ENCODE data around the gene RBM10. TPM values are rescaled to one million over a fixed set of nuclear protein-coding genes. Genes with fewer than 3 reads are reported as not detected.
"Not testable (repeated sequence)": the region's sequence is repeated elsewhere in the genome, so short reads cannot be mapped to it uniquely, and the experiment has no call there.

RBM10 gene
- 10 to 100 TPM; 37.3 to 60.3 (median 55.8) TPM for total RNA-seq
- 34.9 TPM for total RNA-seq (2013)
- total RNA-seq, result 68.5 to 156 (median 99.1) reads per million in 29 experiments

GRCh38 chrX:47144626-47145394 is at the start of gene RBM10, which contains the start of gene NDUFB11:
Gene RBM10 (plus strand): TSS chrX:47145221. CDS start chrX:47147482, 2,261 bp downstream.
Gene NDUFB11 (minus strand): TSS chrX:47144702. CDS start chrX:47144679, 23 bp downstream.
- peak within 1 kb of the TSS; percentile 74 to 92 for H3K4me3 ChIP-seq (ENCODE audit: control insufficient read depth in 1 of 2, extremely low read depth in 1 of 2, low read length in 1 of 2)
- Mint-ChIP-seq H3K4me3 (peak within 1 kb of the TSS; percentile 95 to 99 (median 97)), H3K4me1 (peaks cover 26 to 43% (median 33%) of the 10 kb centered on the region in 3 donors), H3K9me3 (no peaks in the 10 kb centered on the region), H3K27ac (peak within 1 kb of the TSS; percentile 96 to 97), H3K27me3 (peaks cover 0 to 6% of the 10 kb centered on the region in 2 donors), H3K36me3 (peaks cover 24% of the 10 kb centered on the region)
- CTCF ChIA-PET, result interaction anchor here in 1 of 2 donors (0.6 to 1.4 kb wide), 6 partner anchors 15 to 386 kb away, joined by 3 to 7 read pairs (median 5); partner anchors contain the start of gene SLC9A7
- H3K27ac ChIP-seq (ENCODE audit: low read length), result peak within 1 kb of the TSS; percentile 92
- ATAC-seq (replicated peaks in 1 of 4), result peak; percentile 88 to 92 (median 91)
- 0% methylated on average over 21 of the region's 54 CpGs for WGBS (ENCODE audit: insufficient coverage)
- POLR2A ChIA-PET, result interaction anchor here in 1 of 2 donors (0.6 to 1.3 kb wide), 4 partner anchors 73 to 505 kb away, joined by 4 to 13 read pairs (median 5); partner anchors contain the start of gene ELK1
- peaks cover 0 to 12% of the 10 kb centered on the region in 2 donors for H3K36me3 ChIP-seq (ENCODE audit: control insufficient read depth in 2 of 2, extremely low read depth in 1 of 2, insufficient read depth in 1 of 2, low read length in 1 of 2)
- H3K27me3 ChIP-seq (replicated peaks in 1 of 2; ENCODE audit: control insufficient read depth in 2 of 2, extremely low read depth in 1 of 2, insufficient read depth in 2 of 2, low read length in 1 of 2), result no peaks in the 10 kb centered on the region
- no peaks in the 10 kb centered on the region for H3K9me3 ChIP-seq
- H3K4me1 ChIP-seq (ENCODE audit: control insufficient read depth in 1 of 2, extremely low read depth in 1 of 2, insufficient read depth in 2 of 2, low read length in 2 of 2), result peaks cover 3 to 35% of the 10 kb centered on the region in 2 experiments
- DNase-seq, result peak; percentile 65 to 91 (median 84)

- WGBS (ENCODE audit: insufficient coverage), result no CpG with 5 or more reads among the region's 4 CpGs
- H3K27ac Mint-ChIP-seq, result no peak overlapping the region
- no peaks in the 10 kb centered on the region for H3K4me1 Mint-ChIP-seq
- peaks cover 0 to 12% of the 10 kb centered on the region in 2 donors for H3K27me3 Mint-ChIP-seq
- no peak overlapping the region for H3K4me3 Mint-ChIP-seq
- Histone ChIP-seq H3K36me3 (ENCODE audit: control insufficient read depth in 2 of 2, extremely low read depth in 1 of 2, insufficient read depth in 1 of 2, low read length in 1 of 2) (no peaks in the 10 kb centered on the region), H3K4me3 (ENCODE audit: control insufficient read depth in 1 of 2, extremely low read depth in 1 of 2, low read length in 1 of 2) (no peak overlapping the region), H3K9me3 (no peaks in the 10 kb centered on the region), H3K4me1 (ENCODE audit: control insufficient read depth in 1 of 2, extremely low read depth in 1 of 2, insufficient read depth in 2 of 2, low read length in 2 of 2) (no peaks in the 10 kb centered on the region), H3K27me3 (replicated peaks in 1 of 2; ENCODE audit: control insufficient read depth in 2 of 2, extremely low read depth in 1 of 2, insufficient read depth in 2 of 2, low read length in 1 of 2) (peaks cover 0 to 3% of the 10 kb centered on the region in 2 experiments), H3K27ac (ENCODE audit: low read length) (no peak overlapping the region)
- ATAC-seq (replicated peaks in 1 of 4), result no peak
- H3K9me3 Mint-ChIP-seq, result no peaks in the 10 kb centered on the region
- no peak for DNase-seq
- POLR2A ChIA-PET, result interaction anchor here in 1 of 2 donors (0.6 kb wide), 1 partner anchor 596 kb away, joined by 3 read pairs; no protein-coding TSS in a partner anchor
- H3K36me3 Mint-ChIP-seq, result no peaks in the 10 kb centered on the region
- CTCF ChIA-PET, result no interaction called here
These were observed 48.0 kb upstream of the RBM10 start for GRCh38 chrX:47097018-47097417.

GRCh38 chrX:47098338-47099094 is 46.5 kb upstream of the RBM10 start:
- Mint-ChIP-seq H3K27me3 (peaks cover 0 to 12% of the 10 kb centered on the region in 2 donors), H3K36me3 (no peaks in the 10 kb centered on the region), H3K27ac (no peak overlapping the region), H3K4me3 (no peak overlapping the region), H3K9me3 (no peaks in the 10 kb centered on the region), H3K4me1 (no peaks in the 10 kb centered on the region)
- peaks cover 0 to 3% of the 10 kb centered on the region in 2 experiments for H3K27me3 ChIP-seq (replicated peaks in 1 of 2; ENCODE audit: control insufficient read depth in 2 of 2, extremely low read depth in 1 of 2, insufficient read depth in 2 of 2, low read length in 1 of 2)
- no CpG with 5 or more reads among the region's 2 CpGs for WGBS (ENCODE audit: insufficient coverage)
- H3K4me3 ChIP-seq (ENCODE audit: control insufficient read depth in 1 of 2, extremely low read depth in 1 of 2, low read length in 1 of 2), result no peak overlapping the region
- no peaks in the 10 kb centered on the region for H3K4me1 ChIP-seq (ENCODE audit: control insufficient read depth in 1 of 2, extremely low read depth in 1 of 2, insufficient read depth in 2 of 2, low read length in 2 of 2)
- H3K9me3 ChIP-seq, result no peaks in the 10 kb centered on the region
- ATAC-seq (replicated peaks in 1 of 4), result no peak
- H3K36me3 ChIP-seq (ENCODE audit: control insufficient read depth in 2 of 2, extremely low read depth in 1 of 2, insufficient read depth in 1 of 2, low read length in 1 of 2), result no peaks in the 10 kb centered on the region
- CTCF ChIA-PET, result no interaction called here
- no peak overlapping the region for H3K27ac ChIP-seq (ENCODE audit: low read length)
- POLR2A ChIA-PET, result no interaction called here
- no peak for DNase-seq

GRCh38 chrX:47101206-47101605 is 43.8 kb upstream of the RBM10 start:
- peaks cover 0 to 13% of the 10 kb centered on the region in 2 donors for H3K27me3 Mint-ChIP-seq
- no CpG with 5 or more reads among the region's 4 CpGs for WGBS (ENCODE audit: insufficient coverage)

GRCh38 chrX:47110936-47111615 is 33.9 kb upstream of the RBM10 start:
- H3K27ac Mint-ChIP-seq; CTCF ChIA-PET; H3K4me1 ChIP-seq (ENCODE audit: control insufficient read depth in 1 of 2, extremely low read depth in 1 of 2, insufficient read depth in 2 of 2, low read length in 2 of 2); H3K36me3 Mint-ChIP-seq; H3K4me3 ChIP-seq (ENCODE audit: control insufficient read depth in 1 of 2, extremely low read depth in 1 of 2, low read length in 1 of 2); H3K27me3 Mint-ChIP-seq; H3K27me3 ChIP-seq (replicated peaks in 1 of 2; ENCODE audit: control insufficient read depth in 2 of 2, extremely low read depth in 1 of 2, insufficient read depth in 2 of 2, low read length in 1 of 2); H3K4me1 Mint-ChIP-seq; H3K36me3 ChIP-seq (ENCODE audit: control insufficient read depth in 2 of 2, extremely low read depth in 1 of 2, insufficient read depth in 1 of 2, low read length in 1 of 2); H3K9me3 Mint-ChIP-seq; ATAC-seq (replicated peaks in 1 of 4); H3K4me3 Mint-ChIP-seq; DNase-seq; H3K9me3 ChIP-seq; H3K27ac ChIP-seq (ENCODE audit: low read length); POLR2A ChIA-PET: not testable (repeated sequence)
- no CpG with 5 or more reads among the region's 40 CpGs for WGBS (ENCODE audit: insufficient coverage)

More at GRCh38 chrX:47101206-47101605, 43.8 kb upstream of the RBM10 start:
- no peak overlapping the region for H3K4me3 ChIP-seq (ENCODE audit: control insufficient read depth in 1 of 2, extremely low read depth in 1 of 2, low read length in 1 of 2)
- no peaks in the 10 kb centered on the region for H3K4me1 Mint-ChIP-seq
- no peaks in the 10 kb centered on the region for H3K36me3 Mint-ChIP-seq
- H3K27ac Mint-ChIP-seq, result no peak overlapping the region
- H3K4me3 Mint-ChIP-seq, result no peak overlapping the region
- ATAC-seq (replicated peaks in 1 of 4) (no peak), DNase-seq (no peak)
- H3K27ac ChIP-seq (ENCODE audit: low read length), result no peak overlapping the region
- H3K4me1 ChIP-seq (ENCODE audit: control insufficient read depth in 1 of 2, extremely low read depth in 1 of 2, insufficient read depth in 2 of 2, low read length in 2 of 2), result no peaks in the 10 kb centered on the region
- H3K36me3 ChIP-seq (ENCODE audit: control insufficient read depth in 2 of 2, extremely low read depth in 1 of 2, insufficient read depth in 1 of 2, low read length in 1 of 2), result no peaks in the 10 kb centered on the region
- peaks cover 0 to 3% of the 10 kb centered on the region in 2 experiments for H3K27me3 ChIP-seq (replicated peaks in 1 of 2; ENCODE audit: control insufficient read depth in 2 of 2, extremely low read depth in 1 of 2, insufficient read depth in 2 of 2, low read length in 1 of 2)
- no peaks in the 10 kb centered on the region for H3K9me3 ChIP-seq
- H3K9me3 Mint-ChIP-seq, result no peaks in the 10 kb centered on the region
- POLR2A ChIA-PET, result no interaction called here
- CTCF ChIA-PET, result no interaction called here

Data from T-cell (primary cell).